GM18508 (cell line): Measurements from ENCODE around the gene FAM184A.
"Not testable (repeated sequence)": the region's sequence is repeated elsewhere in the genome, so short reads cannot be mapped to it uniquely, and the experiment has no call there.

Experiments
- ATAC-seq: cut with Tn5 transposase; IDR thresholded peaks from one replicate; pipeline ENCODE4 v1.9.1; 2021; ENCODE audit warnings: moderate number of reproducible peaks; ENCODE audit not compliant: insufficient read depth, unreplicated experiment

The FAM184A gene

DNA sequence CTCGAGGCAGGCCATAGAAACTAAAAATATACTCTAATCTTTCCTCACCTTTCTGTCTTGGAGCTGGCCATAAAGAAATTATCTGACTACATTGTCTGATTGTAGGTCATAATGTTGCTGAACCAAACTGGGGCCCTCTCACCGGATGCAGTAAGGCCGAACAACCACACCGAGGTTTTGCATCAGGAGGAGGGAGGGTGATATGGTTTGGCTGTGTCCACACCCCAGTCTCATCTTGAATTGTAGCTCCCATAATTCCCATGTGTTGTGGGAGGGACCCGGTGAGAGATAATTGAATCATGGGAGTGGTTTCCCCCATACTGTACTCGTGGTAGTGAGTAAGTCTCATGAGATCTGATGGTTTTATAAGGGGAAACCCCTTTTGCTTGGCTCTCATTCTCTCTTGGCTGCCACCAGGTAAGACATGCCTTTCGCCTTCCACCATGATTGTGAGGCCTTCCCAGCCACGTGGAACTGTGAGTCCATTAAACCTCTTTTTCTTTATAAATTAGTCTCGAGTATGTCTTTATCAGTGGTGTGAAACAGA lies 19.4 kb upstream of the FAM184A start:
- not testable (repeated sequence) for ATAC-seq

DNA sequence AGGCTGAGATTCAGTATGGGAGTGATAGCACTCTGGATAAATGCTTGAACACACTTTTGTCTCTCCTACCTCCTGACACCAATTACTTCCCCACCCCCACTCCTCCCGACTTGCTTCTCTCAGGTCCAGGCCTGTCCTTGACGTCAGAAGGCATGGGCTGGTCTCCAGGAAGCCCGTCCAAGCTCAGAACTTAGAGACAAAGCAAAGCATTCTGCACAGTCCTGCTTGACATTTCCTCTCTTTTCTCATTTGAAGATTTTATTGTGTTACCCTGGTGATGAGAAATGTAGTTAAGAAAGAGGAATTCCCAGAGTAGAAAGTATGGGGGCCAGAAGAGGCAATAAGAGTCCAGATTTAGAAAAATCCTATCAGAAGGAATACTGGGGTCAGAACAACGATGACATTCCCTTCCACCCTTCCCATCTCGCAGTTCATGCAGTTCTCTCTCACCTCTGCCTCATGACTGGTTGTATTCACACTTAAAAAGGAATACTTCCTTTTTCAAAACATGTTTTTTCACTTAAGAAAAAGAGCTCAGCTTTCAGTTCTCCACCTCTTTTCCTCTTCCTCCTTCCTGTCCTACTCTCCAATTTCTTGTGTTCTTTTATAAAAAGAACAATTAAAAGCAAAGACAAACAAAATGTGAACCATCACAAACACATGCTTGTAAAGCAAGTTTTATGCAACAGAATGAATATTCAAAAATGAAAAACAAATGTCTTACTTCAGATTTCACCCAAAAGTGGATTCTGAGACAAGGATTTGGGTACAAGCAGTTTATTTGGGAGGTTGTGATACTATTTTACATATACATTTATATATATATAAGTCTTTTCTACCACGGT lies 18.5 kb upstream of the FAM184A start:
- no peak for ATAC-seq

DNA sequence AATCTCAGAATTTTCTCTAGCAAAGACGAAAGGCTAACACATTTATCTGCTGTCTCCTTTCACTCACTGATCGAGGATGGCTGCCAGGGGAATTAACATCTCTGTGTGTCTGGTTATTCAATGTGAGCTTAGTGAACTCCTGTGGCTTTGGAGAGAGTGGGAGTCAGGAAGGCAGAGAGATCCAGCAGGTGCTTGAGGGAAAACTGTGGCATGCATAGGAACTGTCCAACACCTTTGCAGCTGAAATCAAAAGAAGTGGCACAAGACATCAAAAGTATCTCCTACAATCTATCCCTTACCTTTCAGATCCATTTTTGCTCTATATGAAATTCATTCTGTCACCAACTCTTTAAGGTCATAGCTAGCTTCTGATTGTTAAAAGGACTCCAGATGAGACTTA lies 11.8 kb upstream of the FAM184A start:
- no peak for ATAC-seq

DNA sequence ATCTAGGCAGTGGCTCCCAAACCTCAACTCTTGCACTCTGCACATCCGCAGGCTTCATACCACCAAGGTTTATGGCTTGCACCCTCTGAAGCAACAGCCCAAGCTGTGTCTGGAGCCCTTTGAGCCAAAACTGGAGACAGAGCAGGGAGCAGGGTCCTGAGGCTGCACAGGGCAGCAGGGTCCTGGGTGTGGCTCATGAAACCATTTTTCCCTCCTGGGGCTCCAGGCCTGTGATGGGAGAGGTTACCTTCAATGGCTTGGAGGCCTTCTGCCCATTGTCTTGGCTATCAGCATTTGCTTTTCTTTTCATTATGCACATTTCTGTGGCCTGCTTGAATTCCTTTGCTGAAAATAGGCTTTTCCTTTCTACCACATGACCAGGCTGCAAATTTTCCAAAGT lies 6.3 kb upstream of the FAM184A start:
- ATAC-seq, result no peak

DNA sequence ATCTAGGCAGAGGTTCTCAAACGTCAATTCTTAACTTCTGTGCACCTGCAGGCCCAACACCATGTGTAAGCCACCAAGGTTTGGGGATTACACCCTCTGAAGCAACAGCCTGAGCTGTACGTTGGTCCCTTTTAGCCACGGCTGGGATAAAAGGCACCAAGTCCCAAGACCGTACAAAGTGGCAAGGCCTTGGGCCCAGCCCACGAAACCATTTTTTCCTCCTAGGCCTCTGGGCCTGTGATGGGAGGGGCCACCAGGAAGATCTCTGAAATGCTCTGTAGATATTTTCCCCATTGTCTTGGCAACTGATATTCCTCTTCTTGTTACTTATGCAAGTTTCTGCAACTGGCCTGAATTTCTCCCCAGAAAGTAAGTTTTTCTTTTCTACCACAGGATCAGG lies 4.5 kb upstream of the FAM184A start:
- no peak for ATAC-seq

DNA sequence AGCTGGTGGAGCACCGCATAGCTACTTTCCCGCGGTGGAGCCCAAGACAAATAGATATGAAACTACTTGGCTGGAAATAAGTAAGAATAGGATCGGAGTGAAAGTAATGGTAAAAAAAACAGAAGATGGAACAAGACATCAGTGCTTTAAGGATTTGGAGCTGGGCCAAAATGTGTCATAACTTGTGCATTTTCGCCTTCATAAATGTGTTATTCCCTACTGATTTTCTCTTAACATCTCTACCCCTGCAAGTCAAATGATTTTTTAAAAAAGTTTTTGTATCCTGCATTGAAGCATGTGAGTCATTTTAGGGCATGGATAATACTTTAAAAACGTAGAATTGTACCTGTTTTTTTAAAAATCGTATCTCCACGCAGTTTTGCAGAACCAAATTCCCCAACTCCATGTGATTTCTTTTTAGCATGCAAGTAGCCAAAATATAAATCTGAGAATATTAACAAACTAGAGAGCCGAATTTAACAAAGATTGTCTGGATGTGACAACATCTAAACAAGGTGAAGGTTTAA lies 882 bp upstream of the FAM184A start:
- no peak for ATAC-seq

DNA sequence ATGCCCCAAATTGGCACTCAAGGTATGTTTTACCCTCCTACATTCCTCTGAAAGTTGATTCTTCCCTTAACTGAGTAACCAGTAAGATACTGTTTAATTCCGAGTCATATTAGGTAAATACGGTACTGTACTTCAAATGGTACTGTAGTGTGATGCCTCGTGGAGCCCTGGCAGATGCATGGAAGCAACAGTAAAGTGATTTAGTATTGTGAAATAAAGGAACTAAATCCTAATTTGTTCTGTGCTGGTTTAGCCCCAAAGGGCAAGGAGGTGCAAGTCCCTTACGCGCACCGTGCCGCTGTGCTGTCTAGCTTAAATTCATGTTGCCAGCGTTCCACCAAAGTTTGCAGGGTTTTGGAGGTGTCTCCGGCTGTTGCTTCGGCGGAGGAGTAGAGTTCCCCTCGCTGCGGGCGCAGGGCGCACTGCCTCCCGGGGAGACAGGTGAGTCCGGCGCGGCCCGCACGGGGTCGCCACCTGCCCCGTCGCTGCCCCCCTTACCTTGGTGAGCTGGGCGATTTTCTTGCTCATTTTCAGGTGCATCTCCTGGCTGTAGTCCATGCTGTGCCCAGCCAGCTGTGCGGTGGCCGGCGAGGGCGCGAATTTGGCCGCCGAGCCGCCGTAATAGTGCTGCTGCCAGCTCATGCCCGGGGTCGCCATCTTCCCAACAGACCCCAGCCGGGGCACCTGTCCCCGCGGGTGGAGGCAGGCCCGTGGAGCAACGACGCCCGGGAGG lies 655 bp downstream of the FAM184A start:
- no peak for ATAC-seq

DNA sequence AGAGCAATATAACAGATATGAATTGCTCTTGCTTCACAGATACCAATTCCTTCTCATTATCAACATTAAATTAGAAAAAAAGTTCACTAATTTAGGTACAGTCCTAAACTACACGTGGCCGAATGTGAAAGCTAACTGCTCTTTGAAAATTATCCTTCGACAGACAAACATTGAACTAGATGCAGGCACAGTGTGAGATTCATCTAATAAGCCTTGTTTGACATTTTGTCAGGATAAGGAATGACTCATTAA lies 1.1 kb downstream of the FAM184A start:
- no peak for ATAC-seq

DNA sequence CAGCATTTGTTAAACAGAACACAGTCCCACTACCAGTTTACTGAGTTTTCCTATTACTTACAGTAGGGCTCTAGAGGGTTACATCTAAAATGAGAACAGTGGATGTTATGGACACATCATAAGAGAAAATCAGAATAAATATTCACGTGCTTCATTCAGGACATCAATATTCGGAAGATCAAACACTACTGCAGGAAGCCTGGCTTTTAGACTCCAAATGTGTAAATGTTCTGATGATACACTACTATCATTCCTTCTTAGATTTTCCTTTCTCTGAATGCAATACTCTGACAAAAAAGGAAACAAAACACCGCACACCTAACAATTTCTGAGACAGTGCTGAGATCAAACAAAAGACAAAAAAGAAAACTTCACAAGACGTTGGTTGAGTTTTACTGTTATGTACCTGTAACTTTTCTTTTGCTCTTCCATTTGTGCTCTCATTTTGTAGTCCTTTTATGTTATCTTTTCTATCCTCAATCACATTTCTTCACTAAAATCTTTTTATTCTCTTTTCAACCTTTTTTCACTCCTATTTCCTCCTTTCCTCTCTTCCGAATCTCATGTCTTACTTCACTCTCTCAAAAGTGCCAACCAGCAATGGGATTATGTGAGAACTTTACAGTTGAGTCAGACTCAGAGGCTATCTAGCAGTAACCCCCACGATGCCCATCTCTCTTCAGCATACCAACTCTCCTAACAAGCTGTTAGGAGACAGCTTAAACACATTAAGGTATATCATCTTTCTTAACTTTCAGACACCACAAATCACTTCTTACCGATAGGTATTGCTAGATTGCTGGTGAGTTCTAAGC lies 1.7 kb downstream of the FAM184A start:
- no peak for ATAC-seq

DNA sequence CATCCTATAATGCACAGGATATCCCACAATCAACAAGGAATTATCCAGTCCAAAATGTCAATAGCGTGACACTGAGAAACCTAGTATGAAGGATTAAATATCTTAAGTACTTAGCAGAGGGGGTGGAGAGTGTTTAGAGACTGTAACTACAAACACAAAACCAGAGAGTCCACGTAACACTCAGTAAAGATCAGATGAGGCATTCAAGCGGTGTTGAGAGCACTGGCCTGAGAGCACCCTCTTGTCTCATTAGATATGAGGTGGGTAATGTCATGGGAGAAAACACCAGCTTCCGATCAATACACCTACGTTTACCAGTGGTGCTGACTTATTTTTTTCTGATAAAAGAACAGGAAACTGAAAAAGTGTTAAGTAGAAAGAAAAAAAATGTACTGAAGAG lies 2.3 kb downstream of the FAM184A start:
- no peak for ATAC-seq

DNA sequence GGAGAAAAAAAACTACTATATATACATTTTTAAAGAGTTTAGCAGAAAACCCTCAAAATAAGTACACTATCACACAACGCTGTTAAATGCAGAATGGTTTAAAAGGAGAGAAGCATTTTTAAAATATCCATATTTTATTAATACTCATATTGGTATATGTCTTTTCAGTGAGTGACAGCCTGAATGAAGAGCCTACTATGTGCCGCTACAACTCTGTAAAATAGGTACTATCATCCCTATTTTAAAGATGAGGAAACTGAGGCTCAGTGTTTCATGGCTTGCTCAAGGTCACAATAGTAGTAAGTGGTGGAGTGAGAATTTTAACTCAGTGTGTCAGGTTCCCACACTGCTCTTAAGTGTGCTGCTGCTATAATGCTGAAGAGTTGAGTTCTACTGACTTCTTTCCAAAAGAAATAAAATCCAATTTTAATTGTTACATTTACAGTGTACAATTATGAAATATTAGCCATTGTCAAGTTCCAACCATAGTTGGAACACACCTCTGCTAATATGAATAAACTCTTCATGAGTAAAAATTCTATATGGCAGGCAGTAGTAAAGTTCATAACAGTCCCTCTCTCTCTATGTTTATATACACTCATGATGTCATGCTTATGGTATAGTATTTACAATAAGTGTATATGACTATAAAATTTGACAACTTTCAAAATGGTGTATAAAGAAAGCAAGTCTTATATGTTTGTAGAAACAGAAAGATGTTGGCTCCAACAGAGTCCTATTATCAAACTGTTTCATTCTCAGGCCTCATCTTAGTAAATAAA lies 3.1 kb downstream of the FAM184A start:
- ATAC-seq, result no peak

DNA sequence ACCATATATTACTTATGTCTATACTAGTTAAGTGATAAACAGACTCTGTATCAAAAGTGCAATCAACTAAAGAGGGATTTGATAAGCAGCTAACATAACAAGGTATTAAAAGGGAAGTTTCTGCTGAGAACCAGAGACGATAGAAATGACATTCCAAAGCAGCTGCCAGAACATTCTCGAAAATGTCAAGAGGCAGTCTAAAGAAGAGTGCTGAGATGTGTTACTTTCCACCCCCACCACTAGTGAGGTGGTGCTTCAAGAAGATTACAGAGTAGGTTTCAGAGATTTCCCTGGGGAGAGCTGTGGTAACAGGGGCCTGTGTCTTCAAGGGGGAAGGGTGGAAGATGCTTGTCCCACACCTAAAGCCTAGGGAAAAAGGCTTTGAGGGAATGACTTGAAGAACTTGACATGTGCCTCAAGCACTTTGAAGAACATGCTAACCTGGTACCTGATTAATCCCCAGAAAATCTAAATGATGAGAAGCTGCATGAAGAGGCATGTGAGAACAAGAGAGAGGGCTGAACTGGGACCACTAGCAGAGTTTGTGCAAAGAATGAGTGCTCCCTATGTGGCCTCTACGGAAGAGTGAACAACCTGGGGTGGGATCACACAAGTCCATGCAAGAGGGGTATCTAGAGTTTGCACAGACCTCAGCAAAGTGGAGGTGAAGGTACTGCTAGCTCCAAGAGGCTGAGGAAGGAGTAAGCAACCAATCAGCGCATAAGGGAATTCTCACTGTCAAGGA lies 5.0 kb downstream of the FAM184A start:
- no peak for ATAC-seq

DNA sequence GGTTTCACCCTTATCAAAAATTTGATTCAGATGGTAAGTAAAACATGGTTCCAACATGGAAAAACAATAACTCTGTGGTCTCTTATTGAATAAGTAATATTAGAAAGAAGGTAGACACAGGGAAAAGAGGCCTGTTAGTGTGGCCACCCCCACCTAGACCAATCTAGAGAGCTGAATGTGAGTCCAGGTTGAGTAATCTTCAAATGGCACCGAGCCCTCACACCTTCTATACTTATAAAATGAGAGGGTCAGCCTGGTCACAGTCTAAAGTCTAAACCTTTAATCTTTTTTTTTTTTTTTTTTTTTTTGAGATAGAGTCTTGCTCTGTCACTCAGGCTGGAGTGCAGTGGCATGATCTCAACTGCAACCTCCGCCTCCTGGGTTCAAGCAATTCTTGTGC lies 6.9 kb downstream of the FAM184A start:
- ATAC-seq, result no peak

DNA sequence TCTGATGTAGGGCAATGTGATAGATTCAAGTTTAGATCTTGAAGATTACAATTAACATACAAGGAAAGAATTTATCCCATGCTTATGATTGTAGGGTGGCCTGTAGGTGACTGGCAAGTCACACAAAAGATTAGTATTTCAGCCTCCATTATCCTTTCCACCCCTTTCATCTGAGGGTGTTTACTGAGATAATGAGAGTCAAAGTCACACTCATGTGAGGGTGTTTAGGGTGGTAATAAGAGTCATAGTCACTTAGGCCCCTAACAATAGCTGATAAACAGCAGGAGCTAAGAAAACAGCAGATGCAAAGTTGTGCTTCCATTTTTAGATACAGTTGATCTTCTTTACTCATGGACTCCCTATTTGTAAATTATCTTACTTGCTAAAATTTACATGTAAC lies 11.4 kb downstream of the FAM184A start:
- ATAC-seq, result no peak

DNA sequence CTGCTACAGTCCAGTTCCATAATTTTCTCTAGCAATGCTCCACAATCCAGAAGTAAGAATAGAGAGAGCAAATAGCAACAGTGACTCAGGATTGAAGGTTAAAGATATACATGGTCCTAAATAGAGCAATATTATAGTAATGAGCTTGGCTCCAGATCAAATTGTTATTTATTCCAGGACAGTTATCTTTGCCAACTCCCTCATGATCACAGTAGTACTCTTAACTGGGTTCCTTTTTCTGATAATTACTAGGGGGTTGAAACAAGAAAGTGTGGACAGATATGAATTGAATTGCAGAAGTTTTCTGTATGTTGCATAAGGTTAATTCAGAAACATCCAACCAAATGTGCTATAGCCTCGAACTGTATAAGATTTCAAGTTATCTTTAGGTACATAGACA lies 11.9 kb downstream of the FAM184A start:
- ATAC-seq, result no peak

DNA sequence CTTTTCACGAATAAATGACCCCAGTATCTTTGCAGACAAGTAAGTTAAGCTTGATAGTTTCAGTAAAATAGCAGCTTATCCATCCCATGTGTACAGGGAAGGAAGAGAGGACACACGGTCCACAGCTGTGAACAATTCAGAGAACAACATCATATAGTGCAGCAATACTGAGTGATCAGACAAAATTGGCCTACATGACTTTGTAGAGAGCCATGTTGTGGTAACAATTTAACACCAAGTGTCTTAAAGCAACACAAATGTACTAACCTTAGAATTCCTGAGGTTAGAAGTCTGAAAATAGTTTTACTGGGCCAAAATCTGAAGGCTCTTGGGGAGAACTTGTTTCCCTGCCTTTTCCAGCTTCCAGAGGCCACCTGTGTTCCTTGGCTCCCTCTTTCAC lies 12.5 kb downstream of the FAM184A start:
- no peak for ATAC-seq

DNA sequence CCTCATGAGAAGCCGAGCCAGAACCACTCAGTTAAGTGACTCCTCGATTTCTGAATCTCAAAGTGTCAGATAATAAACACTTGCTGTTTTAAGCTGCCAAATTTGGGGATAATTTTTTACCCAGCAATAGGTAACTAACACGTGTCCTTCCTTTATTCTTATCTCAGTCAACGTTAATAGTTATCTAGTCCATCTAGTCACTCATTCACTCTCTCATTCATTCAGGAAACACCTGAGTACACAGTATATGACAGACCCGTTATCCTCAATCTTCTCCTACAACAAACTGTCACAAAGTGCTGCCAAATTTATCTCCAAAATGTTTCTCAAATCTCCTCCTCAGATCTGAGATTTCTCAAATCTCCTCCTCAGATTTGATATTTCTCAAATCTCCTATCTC lies 13.1 kb downstream of the FAM184A start:
- ATAC-seq, result no peak

DNA sequence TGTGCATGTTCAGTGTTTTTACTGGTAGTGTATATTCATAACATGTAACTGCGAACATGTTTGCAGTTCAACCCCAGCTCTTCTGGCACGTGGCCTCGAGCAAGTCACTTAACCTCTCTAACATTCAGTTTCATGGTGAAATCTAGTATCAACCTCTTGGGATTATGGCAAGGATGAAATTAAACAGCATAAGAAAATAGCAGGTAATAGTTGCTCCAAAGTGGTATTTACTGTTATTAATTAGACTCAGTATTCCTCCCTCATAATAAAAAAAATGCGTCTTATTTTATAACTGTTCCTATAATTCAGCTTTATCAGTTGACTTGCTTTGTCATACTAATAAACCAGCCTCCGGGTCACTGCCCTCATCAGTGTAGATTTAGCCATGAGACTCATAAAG lies 15.0 kb downstream of the FAM184A start:
- ATAC-seq, result no peak

DNA sequence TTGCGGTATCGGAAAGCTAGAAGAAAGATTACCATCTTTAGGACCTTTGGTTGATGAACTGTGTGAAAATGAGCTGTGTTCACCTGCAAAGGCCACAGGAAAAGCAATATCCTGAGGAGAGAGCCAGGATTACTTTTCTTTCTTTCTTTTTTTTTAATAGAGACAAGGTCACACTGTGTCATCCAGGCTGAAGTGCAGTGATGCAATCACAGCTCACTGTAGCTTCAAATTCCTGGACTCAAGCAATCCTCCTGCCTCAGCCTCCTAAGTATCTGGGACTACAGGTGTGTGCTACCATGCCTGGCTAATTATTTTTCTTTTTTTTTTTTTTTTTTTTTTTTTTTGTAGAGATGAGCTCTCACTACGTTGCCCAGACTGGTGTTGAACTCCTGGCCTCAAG lies 17.2 kb downstream of the FAM184A start:
- ATAC-seq, result no peak
